GM19468 (cell line): Measurements from ENCODE around the gene LOXL4.

Source experiments
- ATAC-seq: cut with Tn5 transposase; IDR thresholded peaks from one replicate; pipeline ENCODE4 v1.9.1; 2021; ENCODE audit warnings: mild to moderate bottlenecking, moderate library complexity, moderate number of reproducible peaks; ENCODE audit not compliant: unreplicated experiment; ENCODE audit errors: extremely low read depth

LOXL4 gene

DNA sequence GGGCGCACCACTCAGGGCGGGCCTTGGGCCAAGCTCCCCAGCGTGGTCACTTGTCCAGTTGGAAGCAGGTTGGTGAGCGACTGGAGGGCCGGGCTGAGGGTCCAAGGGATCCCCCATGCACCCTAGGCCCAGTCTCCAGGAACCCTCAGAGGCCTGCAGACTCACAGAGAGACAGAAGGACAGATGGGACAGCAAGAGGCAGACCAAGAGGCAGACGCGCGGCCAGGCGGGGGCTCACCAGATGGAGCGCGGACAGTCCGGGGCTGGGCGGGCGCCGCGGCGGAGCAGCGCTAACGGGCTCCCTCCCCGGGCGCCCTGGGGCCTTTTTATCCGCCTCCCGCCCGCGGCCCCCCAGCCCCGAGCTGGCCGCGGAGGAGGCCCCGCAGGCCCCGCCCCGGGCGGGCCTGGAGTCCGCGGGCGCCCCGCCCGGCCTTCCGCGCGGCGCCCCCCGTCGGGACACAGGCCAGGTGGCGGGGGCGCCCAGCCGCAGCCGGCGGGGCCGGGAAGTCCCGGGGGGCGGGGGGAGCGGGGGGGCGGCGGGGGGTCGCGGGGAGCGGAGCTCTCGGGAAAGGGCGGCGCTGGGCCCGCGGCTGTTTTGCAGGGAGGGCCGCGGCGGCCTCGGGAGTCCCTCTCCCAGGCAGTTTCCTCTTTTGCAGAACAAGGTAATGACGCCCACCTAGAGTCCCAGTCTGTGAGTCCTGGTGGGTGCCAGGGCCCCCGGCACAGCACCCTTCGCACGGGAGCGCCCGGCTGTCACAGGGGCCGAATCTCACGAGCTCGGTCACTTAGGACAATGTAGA lies at the start of gene LOXL4:
LOXL4 (minus strand) TSS at position 301 of the 800 bp plus-strand sequence. CDS start 5,175 bp downstream, outside the sequence.
- ATAC-seq, result no peak

DNA sequence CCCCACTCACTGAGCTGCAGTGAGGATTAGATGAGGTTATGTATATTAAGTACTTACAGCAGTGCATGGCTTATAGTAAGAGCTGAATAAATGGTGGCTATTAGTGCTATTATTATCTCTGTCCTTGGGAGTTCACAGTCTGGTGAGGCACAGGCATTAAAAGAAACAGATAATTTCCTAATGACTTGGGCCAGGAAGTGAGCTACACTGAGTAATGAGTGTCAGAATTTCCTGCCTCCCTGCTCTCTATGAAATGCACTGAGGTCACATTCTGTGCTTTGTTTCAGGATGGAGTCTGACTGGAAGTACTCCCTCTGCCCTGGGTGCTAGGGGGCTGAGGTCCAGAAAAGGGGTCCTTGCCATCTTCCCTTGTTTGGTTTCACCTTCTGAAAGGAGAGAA lies 48.7 kb upstream of the LOXL4 start:
- no peak for ATAC-seq

DNA sequence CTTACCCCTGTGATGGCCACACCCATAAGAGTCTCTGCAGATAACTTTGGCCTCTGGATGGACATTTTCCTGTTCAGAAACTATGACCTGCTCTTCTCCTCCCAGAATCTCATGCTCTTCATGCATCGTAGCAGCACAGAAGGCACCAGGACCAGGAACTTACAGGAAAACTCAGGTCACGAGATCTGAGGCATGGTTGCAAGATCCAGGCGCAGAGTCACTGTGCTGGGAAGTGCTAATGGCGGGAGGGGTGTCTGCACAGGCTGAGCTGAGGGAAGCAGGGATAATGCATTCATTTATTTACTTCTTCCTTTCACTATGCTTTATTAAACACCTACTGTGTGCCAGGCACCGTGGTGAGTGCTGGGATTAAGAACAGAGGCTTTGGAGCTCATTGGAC lies 48.2 kb upstream of the LOXL4 start:
- ATAC-seq, result no peak

DNA sequence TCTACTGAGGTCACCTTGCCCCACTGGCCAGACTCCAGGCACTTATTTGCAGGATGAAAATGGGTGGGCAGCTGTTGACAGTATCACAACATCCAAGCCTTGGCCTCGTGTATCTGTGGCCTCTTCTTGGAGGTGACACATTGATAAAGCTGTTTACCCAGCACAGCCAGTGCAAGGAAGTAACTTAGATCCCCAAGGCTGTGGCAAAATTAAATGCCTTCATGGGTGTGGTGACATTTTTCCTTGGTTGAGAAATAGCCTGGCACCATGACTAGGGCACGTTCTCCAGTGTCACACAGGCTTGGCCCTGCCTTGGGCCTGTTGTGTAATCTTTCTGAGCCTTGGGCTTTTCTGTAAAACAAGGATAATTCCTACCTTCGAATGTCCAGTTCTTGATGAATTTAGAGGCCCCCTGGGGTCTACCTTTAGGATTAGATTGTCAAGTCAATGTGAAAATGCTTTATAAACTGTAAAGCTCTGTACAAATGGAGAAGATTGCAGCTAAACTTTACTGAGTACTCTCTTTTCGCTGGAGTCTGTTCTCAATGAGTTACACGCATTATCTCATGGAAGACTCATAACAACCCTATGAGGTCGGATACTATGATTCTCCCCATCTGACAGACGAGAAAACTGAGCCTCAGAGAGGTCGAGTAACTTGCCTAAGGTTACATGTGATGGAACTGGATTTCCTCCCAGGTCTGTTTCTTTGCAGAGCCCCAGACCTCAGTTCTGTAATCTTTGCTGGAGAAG lies 46.7 kb upstream of the LOXL4 start:
- no peak for ATAC-seq

GRCh38 chr10:98313598-98313997 lies 45.6 kb upstream of the LOXL4 start:
- ATAC-seq, result no peak

- no peak for ATAC-seq
Measured at GRCh38 chr10:98312822-98313221, 44.8 kb upstream of the LOXL4 start.

DNA sequence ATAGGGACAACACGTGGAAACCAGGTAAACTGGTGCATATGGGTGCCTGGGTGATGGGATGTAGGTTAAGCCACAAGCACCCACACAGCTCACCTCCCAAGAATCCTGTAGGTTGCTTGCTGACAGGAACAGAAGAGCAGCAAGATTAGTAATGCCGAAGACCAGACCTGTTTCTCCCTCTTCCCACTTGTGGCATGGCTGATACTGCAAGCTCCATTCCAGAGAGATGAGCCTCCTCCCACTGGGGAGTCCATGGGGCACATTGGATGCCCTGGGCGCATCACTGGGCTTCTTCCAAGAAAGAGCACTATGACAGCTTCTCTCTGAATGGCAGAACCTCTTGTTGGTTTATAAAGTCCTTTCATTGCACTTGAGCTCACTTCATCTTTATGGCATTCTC lies 44.4 kb upstream of the LOXL4 start:
- ATAC-seq, result no peak

DNA sequence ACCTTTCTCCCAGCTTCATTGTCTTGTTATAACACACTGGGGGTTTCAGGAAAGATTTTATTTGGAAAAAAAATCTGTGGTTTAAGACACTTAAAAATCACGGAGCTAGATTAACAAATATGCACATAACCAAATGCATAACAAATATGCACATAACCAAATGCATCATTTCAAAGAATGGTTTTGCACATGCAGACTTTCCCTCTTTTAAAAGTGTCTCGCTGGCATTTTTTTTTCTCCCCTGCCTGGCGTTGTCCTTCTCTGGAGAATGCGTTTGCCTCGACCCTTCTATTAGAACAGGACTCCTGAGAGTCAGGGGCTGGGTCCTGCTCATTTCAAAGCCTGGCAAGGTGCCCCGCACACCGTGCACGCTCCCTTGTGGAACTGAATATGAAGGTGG lies 42.7 kb upstream of the LOXL4 start:
- ATAC-seq, result no peak

- no peak for ATAC-seq
Measured at GRCh38 chr10:98309366-98310355, 41.7 kb upstream of the LOXL4 start.

- no peak for ATAC-seq
Measured at GRCh38 chr10:98308669-98309365, 40.8 kb upstream of the LOXL4 start.

DNA sequence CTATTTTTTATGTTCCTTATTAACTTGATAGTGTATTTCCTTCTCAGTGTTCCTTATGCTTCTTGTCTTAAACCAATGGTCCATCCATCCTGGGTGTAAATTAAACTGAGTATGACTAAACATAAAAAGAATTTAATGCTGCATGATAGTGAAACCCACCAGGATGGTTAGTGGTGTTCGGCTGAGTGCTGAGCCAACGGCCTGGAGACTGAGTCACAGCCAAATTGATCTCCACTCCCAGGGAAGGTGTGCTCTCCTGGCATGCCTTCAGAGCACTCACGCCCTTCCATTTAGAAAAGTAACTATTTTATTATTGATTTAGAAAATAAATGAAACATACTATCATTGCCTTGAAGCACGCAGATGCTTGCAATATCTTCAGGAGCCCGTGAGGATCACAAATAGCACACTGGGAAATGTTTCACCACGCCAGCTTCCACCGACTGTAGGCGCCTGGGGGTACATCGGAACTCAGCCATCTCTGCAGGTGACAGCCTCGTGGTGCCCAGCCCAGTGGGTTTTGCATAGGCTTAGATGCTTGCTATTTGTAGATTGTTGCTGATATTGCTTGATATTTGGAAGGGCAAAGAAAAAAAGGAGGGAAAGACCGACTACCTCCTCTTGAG lies 40.0 kb upstream of the LOXL4 start:
- ATAC-seq, result no peak

DNA sequence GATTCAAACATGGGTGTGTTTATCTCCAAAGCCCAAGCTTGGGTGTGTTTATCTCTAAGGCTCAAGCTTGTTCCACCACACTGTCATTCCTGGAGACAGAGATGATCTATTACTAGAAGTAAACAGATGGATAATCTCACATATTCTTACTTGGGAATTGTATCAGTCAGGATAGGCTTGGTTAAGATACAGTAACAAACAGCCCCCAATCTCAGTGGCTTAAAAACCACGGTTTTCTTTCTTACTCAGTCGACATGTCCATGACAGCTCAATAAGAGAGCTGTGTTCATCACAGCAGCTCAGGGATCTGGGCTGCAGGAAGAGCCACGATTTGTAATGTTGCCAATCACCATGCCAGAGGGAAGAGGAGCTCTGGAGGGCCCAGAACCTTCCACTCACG lies 38.5 kb upstream of the LOXL4 start:
- ATAC-seq, result no peak

GRCh38 chr10:98303569-98303968 lies 35.6 kb upstream of the LOXL4 start:
- no peak for ATAC-seq

- no peak for ATAC-seq
Measured at GRCh38 chr10:98302741-98303365, 34.9 kb upstream of the LOXL4 start.

GRCh38 chr10:98301664-98302319 lies 33.8 kb upstream of the LOXL4 start:
- ATAC-seq, result no peak

DNA sequence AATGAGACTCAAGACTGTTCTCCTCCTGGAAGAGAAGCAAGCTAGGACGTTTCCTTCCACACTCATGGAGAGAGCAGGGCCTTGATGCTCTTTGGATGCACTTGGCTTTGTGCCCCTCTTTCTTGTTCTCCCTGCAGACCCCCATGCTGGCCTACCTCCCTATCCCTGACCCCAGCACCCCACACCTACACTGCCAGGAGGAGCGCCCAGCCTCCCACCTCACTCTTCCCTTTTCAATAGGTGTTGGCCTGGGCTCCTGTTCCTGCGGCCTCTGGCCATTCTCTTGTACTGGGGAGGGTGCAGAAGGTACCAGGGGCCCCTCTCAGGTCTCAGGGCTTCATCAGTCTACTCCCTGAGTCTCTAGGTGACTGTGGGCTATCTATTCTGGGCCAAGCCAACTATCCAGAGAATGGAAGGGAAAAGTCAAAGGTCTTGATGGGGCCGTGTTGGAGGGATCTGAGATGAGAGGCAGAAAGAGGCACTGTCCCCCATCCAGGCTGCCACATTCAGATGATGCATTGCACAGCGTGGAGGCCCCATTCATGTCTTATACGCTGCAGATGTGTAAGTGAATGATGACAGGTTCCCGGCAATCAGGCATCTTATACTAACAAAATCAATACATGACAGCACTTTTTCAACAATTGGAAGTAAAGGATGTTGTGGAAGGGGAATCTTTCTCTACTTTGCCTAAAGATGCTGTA lies 32.7 kb upstream of the LOXL4 start:
- no peak for ATAC-seq

DNA sequence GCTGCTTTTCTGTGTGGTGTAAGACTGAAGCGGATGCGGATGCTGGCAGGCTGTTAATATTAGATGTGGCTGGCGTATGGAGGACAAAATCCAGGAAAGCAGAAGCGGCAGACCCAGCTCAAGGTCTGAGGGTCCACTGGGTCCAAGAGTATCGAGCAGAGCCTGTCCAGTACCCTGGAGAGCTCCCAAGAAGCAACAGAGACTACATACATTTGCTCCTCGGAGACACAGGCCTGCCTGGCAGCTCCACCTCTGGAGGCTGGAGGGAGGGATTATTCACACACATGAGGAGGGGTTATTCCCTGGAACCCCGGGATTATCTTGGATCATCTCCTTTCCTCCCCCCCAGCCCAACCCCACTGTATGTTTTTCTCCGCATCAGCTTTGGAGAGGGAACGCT lies 31.3 kb upstream of the LOXL4 start:
- ATAC-seq, result no peak

- ATAC-seq, result no peak
Measured at GRCh38 chr10:98296524-98296923, 28.5 kb upstream of the LOXL4 start.
